Measurements from ENCODE around the gene GNAL. TPM values are rescaled to one million over a fixed set of nuclear protein-coding genes. Genes with fewer than 3 reads are reported as not detected.
"Not testable (repeated sequence)": the region's sequence is repeated elsewhere in the genome, so short reads cannot be mapped to it uniquely, and the experiment has no call there.

The GNAL gene
- total RNA-seq, 1 donor from 2014 or later, result 5.0 TPM

- TF ChIP-seq CTCF (conservative IDR thresholded peaks at IDR 0.05; ENCODE audit: low read depth, low read length), result no peak
- no peak for DNase-seq (ENCODE audit: low read depth)
Measured at GRCh38 chr18:11886577-11887110, 197.6 kb downstream of the GNAL start.

GRCh38 chr18:11887328-11888128 lies 198.5 kb downstream of the GNAL start:
- no peak for DNase-seq (ENCODE audit: low read depth)
- H3K4me3 ChIP-seq (ENCODE audit: low read depth, low read length), result no peak overlapping the region
- TF ChIP-seq CTCF (conservative IDR thresholded peaks at IDR 0.05; ENCODE audit: low read depth, low read length), result no peak

More at GRCh38 chr18:11886577-11887110, 197.6 kb downstream of the GNAL start:
- no peak overlapping the region for H3K4me3 ChIP-seq (ENCODE audit: low read depth, low read length)

GRCh38 chr18:11888726-11889125 lies 199.7 kb downstream of the GNAL start:
- no peak for DNase-seq (ENCODE audit: low read depth)

GRCh38 chr18:11889284-11889683 lies 200.2 kb downstream of the GNAL start:
- no peak for DNase-seq (ENCODE audit: low read depth)
- TF ChIP-seq CTCF (conservative IDR thresholded peaks at IDR 0.05; ENCODE audit: low read depth, low read length), result no peak
- no peak overlapping the region for H3K4me3 ChIP-seq (ENCODE audit: low read depth, low read length)

More at GRCh38 chr18:11888726-11889125, 199.7 kb downstream of the GNAL start:
- no peak for TF ChIP-seq CTCF (conservative IDR thresholded peaks at IDR 0.05; ENCODE audit: low read depth, low read length)
- H3K4me3 ChIP-seq (ENCODE audit: low read depth, low read length), result no peak overlapping the region

GRCh38 chr18:11891737-11892136 lies 202.7 kb downstream of the GNAL start:
- H3K4me3 ChIP-seq (ENCODE audit: low read depth, low read length), result no peak overlapping the region
- no peak for DNase-seq (ENCODE audit: low read depth)
- no peak for TF ChIP-seq CTCF (conservative IDR thresholded peaks at IDR 0.05; ENCODE audit: low read depth, low read length)

DNA sequence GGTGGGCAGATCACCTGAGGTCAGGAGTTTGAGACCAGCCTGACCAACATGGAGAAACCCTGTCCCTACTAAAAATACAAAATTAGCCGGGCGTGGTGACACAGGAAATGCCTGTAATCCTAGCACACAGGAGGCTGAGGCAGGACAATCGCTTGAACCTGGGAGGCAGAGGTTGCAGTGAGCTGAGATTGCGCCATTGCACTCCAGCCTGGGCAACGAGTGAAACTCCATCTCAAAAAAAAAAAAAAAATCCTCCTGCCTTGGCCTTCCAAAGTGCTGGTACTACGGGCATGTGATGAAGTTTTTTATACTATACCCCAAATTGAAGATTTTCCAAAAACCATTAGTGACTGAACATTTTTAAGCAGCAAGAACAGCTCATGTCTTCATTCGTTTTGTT lies 203.4 kb downstream of the GNAL start:
- not testable (repeated sequence) for H3K4me3 ChIP-seq (ENCODE audit: low read depth, low read length); DNase-seq (ENCODE audit: low read depth)

GRCh38 chr18:11897781-11898180 lies 208.7 kb downstream of the GNAL start:
- no peak for TF ChIP-seq CTCF (conservative IDR thresholded peaks at IDR 0.05; ENCODE audit: low read depth, low read length)
- no peak overlapping the region for H3K4me3 ChIP-seq (ENCODE audit: low read depth, low read length)
- DNase-seq (ENCODE audit: low read depth), result no peak

Data from epithelial cell of proximal tubule (primary cell).